ENCODE measurements around the gene ZMIZ1. TPM values are rescaled to one million over a fixed set of nuclear protein-coding genes. Genes with fewer than 3 reads are reported as not detected.

ZMIZ1 gene
- total RNA-seq, 1 experiment from 2014 or later: 34.2 TPM

DNA sequence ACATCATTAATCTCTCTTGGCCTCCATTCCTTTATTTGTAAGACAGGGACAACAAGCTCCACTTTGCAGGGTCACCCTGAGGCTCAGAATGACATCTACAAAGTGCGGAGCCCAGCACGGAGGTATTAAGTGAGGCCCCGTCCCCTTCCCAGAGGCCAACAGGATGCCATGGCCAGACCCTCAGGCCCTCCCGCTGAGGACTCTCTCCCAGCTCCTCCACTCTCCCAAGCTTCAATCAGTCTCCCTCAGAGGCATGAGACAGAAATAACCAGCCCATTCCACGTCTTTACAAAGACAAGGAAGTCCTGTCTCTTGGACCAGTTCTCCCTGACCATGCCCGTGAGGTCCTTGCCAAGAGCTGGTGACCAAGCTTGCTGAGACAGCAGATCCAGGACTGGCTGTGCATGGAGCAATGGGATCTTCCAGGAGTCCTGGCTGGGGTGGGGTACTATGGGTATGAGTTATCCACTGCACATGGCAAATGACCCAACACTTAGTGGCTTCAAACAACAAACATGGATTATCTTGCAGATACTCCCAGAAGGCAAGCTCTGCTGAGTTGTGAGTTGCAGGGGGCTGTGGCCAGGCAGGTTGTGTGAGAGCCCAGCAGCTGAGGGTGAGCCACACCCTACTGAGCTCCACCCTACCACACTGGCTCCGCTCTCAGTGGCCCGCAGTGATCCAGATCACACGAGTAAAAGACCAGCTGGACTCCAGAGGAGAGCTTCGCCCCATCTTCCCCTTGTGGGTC lies 274.2 kb downstream of the ZMIZ1 start:
- ChIA-PET CTCF (no interaction called here), POLR2A (interaction anchor here (0.6 kb wide), 1 partner anchor 115 kb away, joined by 7 read pairs; no protein-coding TSS in a partner anchor)
- BruUV-seq (replicated peaks): no TSS peak
- H3K27ac ChIP-seq (ENCODE audit: low read length): no peak overlapping the region
- in situ Hi-C loops (cut with HindIII; ENCODE audit: low pct_unique_long_range_greater_than_20kb, low sequenced_read_pairs) (no loop called here), intact Hi-C loops (cut with micrococcal nuclease; ENCODE audit: unreplicated experiment) (no loop called here)
- no peaks in the 10 kb centered on the region for H3K27me3 ChIP-seq (ENCODE audit: control insufficient read depth, insufficient read depth, low read length)
- no peak for TF ChIP-seq SIN3A (IDR thresholded peaks at IDR 0.05; ENCODE audit: borderline replicate concordance, insufficient read depth, low read depth, low read length)
- TF ChIP-seq, protein P1, sequence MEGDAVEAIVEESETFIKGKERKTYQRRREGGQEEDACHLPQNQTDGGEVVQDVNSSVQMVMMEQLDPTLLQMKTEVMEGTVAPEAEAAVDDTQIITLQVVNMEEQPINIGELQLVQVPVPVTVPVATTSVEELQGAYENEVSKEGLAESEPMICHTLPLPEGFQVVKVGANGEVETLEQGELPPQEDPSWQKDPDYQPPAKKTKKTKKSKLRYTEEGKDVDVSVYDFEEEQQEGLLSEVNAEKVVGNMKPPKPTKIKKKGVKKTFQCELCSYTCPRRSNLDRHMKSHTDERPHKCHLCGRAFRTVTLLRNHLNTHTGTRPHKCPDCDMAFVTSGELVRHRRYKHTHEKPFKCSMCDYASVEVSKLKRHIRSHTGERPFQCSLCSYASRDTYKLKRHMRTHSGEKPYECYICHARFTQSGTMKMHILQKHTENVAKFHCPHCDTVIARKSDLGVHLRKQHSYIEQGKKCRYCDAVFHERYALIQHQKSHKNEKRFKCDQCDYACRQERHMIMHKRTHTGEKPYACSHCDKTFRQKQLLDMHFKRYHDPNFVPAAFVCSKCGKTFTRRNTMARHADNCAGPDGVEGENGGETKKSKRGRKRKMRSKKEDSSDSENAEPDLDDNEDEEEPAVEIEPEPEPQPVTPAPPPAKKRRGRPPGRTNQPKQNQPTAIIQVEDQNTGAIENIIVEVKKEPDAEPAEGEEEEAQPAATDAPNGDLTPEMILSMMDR (IDR thresholded peaks at IDR 0.05): no peak
- TF ChIP-seq, protein P2, sequence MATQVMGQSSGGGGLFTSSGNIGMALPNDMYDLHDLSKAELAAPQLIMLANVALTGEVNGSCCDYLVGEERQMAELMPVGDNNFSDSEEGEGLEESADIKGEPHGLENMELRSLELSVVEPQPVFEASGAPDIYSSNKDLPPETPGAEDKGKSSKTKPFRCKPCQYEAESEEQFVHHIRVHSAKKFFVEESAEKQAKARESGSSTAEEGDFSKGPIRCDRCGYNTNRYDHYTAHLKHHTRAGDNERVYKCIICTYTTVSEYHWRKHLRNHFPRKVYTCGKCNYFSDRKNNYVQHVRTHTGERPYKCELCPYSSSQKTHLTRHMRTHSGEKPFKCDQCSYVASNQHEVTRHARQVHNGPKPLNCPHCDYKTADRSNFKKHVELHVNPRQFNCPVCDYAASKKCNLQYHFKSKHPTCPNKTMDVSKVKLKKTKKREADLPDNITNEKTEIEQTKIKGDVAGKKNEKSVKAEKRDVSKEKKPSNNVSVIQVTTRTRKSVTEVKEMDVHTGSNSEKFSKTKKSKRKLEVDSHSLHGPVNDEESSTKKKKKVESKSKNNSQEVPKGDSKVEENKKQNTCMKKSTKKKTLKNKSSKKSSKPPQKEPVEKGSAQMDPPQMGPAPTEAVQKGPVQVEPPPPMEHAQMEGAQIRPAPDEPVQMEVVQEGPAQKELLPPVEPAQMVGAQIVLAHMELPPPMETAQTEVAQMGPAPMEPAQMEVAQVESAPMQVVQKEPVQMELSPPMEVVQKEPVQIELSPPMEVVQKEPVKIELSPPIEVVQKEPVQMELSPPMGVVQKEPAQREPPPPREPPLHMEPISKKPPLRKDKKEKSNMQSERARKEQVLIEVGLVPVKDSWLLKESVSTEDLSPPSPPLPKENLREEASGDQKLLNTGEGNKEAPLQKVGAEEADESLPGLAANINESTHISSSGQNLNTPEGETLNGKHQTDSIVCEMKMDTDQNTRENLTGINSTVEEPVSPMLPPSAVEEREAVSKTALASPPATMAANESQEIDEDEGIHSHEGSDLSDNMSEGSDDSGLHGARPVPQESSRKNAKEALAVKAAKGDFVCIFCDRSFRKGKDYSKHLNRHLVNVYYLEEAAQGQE (IDR thresholded peaks at IDR 0.05; ENCODE audit: insufficient read depth in 1 of 2, low read depth in 2 of 2, low read length in 1 of 2): no peak
- TF ChIP-seq POLR2AphosphoS5 (IDR thresholded peaks at IDR 0.05; ENCODE audit: low read depth, low read length): no peak
- no peak for TF ChIP-seq TCF7L2 (IDR thresholded peaks at IDR 0.05; ENCODE audit: low read depth, low read length)
- H3K36me3 ChIP-seq (ENCODE audit: control insufficient read depth, insufficient read depth, low read length): no peaks in the 10 kb centered on the region
- no peaks in the 10 kb centered on the region for H3K9me3 ChIP-seq (ENCODE audit: control insufficient read depth, insufficient read depth, low read depth, low read length)
- no peak overlapping the region for H3K4me3 ChIP-seq (ENCODE audit: low read depth in 2 of 2, low read length in 2 of 2)
- ATAC-seq (no peak), DNase-seq (ENCODE audit: low read depth, low spot score) (no peak)
- peaks cover 5% of the 10 kb centered on the region for H3K4me1 ChIP-seq (ENCODE audit: control insufficient read depth, insufficient read depth, low read length)

DNA sequence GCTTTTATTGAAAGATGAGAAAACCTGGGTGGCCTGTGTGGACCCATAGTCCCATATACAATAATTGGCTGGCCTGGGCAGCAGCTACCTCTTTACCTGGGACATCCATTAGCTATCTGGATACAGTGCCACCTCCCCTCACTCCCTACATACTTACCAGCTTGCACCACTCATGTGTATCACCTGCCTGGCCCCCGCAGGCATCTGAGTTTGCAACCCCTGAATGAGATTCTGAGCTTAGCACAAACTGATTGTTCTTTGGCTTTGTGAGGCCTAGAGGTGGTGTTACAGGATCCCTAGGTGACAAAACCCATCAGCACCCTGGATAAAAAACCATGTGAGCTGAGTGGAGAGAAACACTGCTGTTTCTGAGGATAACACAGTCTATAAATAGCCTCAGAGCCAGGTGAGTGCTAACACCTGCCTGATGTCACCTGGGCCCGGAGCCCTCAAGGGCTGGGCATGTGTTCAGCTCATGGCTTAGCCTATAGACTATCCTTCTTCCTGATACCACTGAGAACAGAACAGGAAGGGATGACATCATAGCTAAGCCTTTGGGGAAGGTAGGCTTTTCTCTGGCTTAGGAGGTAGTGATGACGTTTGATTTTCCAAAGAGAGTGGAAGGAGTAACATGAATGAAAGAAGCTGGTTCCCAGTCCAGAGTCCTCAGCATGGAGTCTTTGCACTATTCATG lies 275.9 kb downstream of the ZMIZ1 start:
- ATAC-seq (no peak), DNase-seq (ENCODE audit: low read depth, low spot score) (no peak)
- no TSS peak for BruUV-seq (replicated peaks)
- H3K27me3 ChIP-seq (ENCODE audit: control insufficient read depth, insufficient read depth, low read length): no peaks in the 10 kb centered on the region
- no peak overlapping the region for H3K27ac ChIP-seq (ENCODE audit: low read length)
- H3K9me3 ChIP-seq (ENCODE audit: control insufficient read depth, insufficient read depth, low read depth, low read length): no peaks in the 10 kb centered on the region
- POLR2A ChIA-PET: interaction anchor here (0.5 kb wide), 1 partner anchor 13 kb away, joined by 7 read pairs; no protein-coding TSS in a partner anchor
- TF ChIP-seq POLR2AphosphoS5 (IDR thresholded peaks at IDR 0.05; ENCODE audit: low read depth, low read length) (no peak), TCF7L2 (IDR thresholded peaks at IDR 0.05; ENCODE audit: low read depth, low read length) (no peak), SIN3A (IDR thresholded peaks at IDR 0.05; ENCODE audit: borderline replicate concordance, insufficient read depth, low read depth, low read length) (no peak)
- TF ChIP-seq, protein P1 (IDR thresholded peaks at IDR 0.05): no peak
- TF ChIP-seq, protein P2 (IDR thresholded peaks at IDR 0.05; ENCODE audit: insufficient read depth in 1 of 2, low read depth in 2 of 2, low read length in 1 of 2): no peak
- in situ Hi-C loops (cut with HindIII; ENCODE audit: low pct_unique_long_range_greater_than_20kb, low sequenced_read_pairs): no loop called here
- H3K36me3 ChIP-seq (ENCODE audit: control insufficient read depth, insufficient read depth, low read length): no peaks in the 10 kb centered on the region
- CTCF ChIA-PET: no interaction called here
- no peak overlapping the region for H3K4me3 ChIP-seq (ENCODE audit: low read depth in 2 of 2, low read length in 2 of 2)
- peaks cover 14% of the 10 kb centered on the region for H3K4me1 ChIP-seq (ENCODE audit: control insufficient read depth, insufficient read depth, low read length)
- intact Hi-C loops (cut with micrococcal nuclease; ENCODE audit: unreplicated experiment): no loop called here
